ENCODE results near the gene DOK7. TPM values are rescaled to one million over a fixed set of nuclear protein-coding genes. Genes with fewer than 3 reads are reported as not detected.

The DOK7 gene
- total RNA-seq, 1 experiment from 2014 or later, result 0.26 TPM

GRCh38 chr4:3481783-3482393 lies 18.8 kb downstream of the DOK7 start:
- Histone ChIP-seq H3K4me2 (ENCODE audit: insufficient read depth, insufficient read length, low read length) (no peak overlapping the region), H4K20me1 (ENCODE audit: control insufficient read depth, insufficient read depth, insufficient read length) (no peaks in the 10 kb centered on the region), H3K18ac (ENCODE audit: insufficient read length, low read depth, low read length) (no peak overlapping the region), H3K27me3 (ENCODE audit: insufficient read depth, low read length) (peaks cover 4% of the 10 kb centered on the region; the same call in 1 of the 2 replicates), H3K79me1 (ENCODE audit: insufficient read depth, low read depth, low read length, poor library complexity, severe bottlenecking) (no peaks in the 10 kb centered on the region), H3K23me2 (ENCODE audit: insufficient read length, low read depth, low read length, poor library complexity, severe bottlenecking) (peaks cover 4% of the 10 kb centered on the region), H3K9me3 (ENCODE audit: control insufficient read depth, low read depth, low read length) (no peaks in the 10 kb centered on the region), H3K23ac (ENCODE audit: insufficient read length, low read depth, low read length) (no peak overlapping the region), H3K14ac (ENCODE audit: insufficient read depth, low read length) (no peak overlapping the region), H2AFZ (ENCODE audit: low read length) (no peak overlapping the region), H3K9ac (ENCODE audit: extremely low read depth, insufficient read length, low read length) (no peak overlapping the region), H3T11ph (ENCODE audit: low read length) (no peak overlapping the region), H2AK5ac (ENCODE audit: insufficient read length, low read length) (no peak overlapping the region), H2BK20ac (ENCODE audit: low read depth, low read length, poor library complexity, severe bottlenecking) (no peak overlapping the region), H3K56ac (ENCODE audit: insufficient read length, low read depth, low read length) (no peak overlapping the region), H2BK12ac (ENCODE audit: insufficient read length, low read depth, low read length) (no peak overlapping the region), H2BK120ac (ENCODE audit: low read depth, low read length, poor library complexity, severe bottlenecking) (no peak overlapping the region), H4K8ac (replicated peaks; ENCODE audit: insufficient read length, low read depth, low read length) (no peak overlapping the region), H4K5ac (ENCODE audit: insufficient read length, low read depth, low read length) (no peak overlapping the region), H3K79me2 (ENCODE audit: insufficient read depth, low read length) (no peaks in the 10 kb centered on the region), H2BK5ac (ENCODE audit: insufficient read length, low read length) (no peak overlapping the region), H2BK15ac (ENCODE audit: low read depth, low read length) (no peak overlapping the region), H4K91ac (ENCODE audit: insufficient read length, low read depth, low read length) (no peak overlapping the region), H3K4ac (ENCODE audit: low read depth, low read length) (no peak overlapping the region), H3K4me1 (ENCODE audit: insufficient read depth, low read length) (peaks cover 4% of the 10 kb centered on the region; the same call in 1 of the 2 replicates), H3K27ac (ENCODE audit: insufficient read length, low read depth, low read length) (no peak overlapping the region)
- Mint-ChIP-seq H3K27ac (no peak overlapping the region), H3K4me3 (no peak overlapping the region; a peak in 1 of 5 replicates), H3K9me3 (no peaks in the 10 kb centered on the region), H3K36me3 (ENCODE audit: insufficient read depth in 1 of 3, low read depth in 3 of 3) (no peaks in the 10 kb centered on the region), H3K4me1 (peaks cover 25 to 40% of the 10 kb centered on the region in 2 experiments), H3K27me3 (ENCODE audit: low read depth) (peaks cover 88% of the 10 kb centered on the region)
- WGBS (ENCODE audit: extremely low coverage, insufficient read length, low lambda C conversion rate), result no CpG with 5 or more reads among the region's 19 CpGs
- no peak for DNase-seq
- TF ChIP-seq CTCF (conservative IDR thresholded peaks at IDR 0.05), result no peak

All from H9 (cell line).